GM12873 (cell line): Measurements from ENCODE around the gene LSAMP.

Experiments used
- CTCF ChIP-seq: IDR thresholded peaks from 2 replicates; pipeline ENCODE4 v1.5.1; 2012; ENCODE audit warnings: low read depth, mild to moderate bottlenecking, moderate library complexity, low read length, control low read depth; ENCODE audit not compliant: insufficient read depth; ENCODE audit errors: missing control alignments

LSAMP gene

GRCh38 chr3:115832265-115832664, 613.0 kb downstream of the LSAMP start:
- TF ChIP-seq CTCF = no peak

GRCh38 chr3:115831864-115832263, 613.4 kb downstream of the LSAMP start:
- no peak for TF ChIP-seq CTCF

- no peak for TF ChIP-seq CTCF
Measured at GRCh38 chr3:115830764-115831395, 614.4 kb downstream of the LSAMP start.

- TF ChIP-seq CTCF = no peak
Measured at GRCh38 chr3:115828401-115828800, 616.9 kb downstream of the LSAMP start.

GRCh38 chr3:115827495-115827894, 617.8 kb downstream of the LSAMP start:
- TF ChIP-seq CTCF = no peak

GRCh38 chr3:115825046-115825445, 620.2 kb downstream of the LSAMP start:
- no peak for TF ChIP-seq CTCF

GRCh38 chr3:115823083-115823482, 622.2 kb downstream of the LSAMP start:
- TF ChIP-seq CTCF = no peak
